ENCODE results near the gene CLCF1. TPM values are rescaled to one million over a fixed set of nuclear protein-coding genes. Genes with fewer than 3 reads are reported as not detected.

CLCF1 gene
- total RNA-seq, 4 donors from 2014 or later = 6.1 to 21.7 (median 9.4) TPM

GRCh38 chr11:67375320-67376055 is 2.1 kb upstream of the CLCF1 start:
- Histone ChIP-seq H3K4me1 (peaks cover 0 to 54% (median 28%) of the 10 kb centered on the region in 3 donors), H3K9me3 (no peaks in the 10 kb centered on the region), H3K27me3 (no peaks in the 10 kb centered on the region), H3K4me3 (no peak overlapping the region), H3K27ac (peak overlapping the region in 3 of 4 donors; percentile 6 to 99 (median 99)), H3K36me3 (no peaks in the 10 kb centered on the region)
- no peak for TF ChIP-seq EP300 (IDR thresholded peaks at IDR 0.05)
- no peak for TF ChIP-seq POLR2A (IDR thresholded peaks at IDR 0.05)
- no peak for TF ChIP-seq POLR2AphosphoS5 (IDR thresholded peaks at IDR 0.05)
- no peak for TF ChIP-seq CTCF (IDR thresholded peaks at IDR 0.05)
- no peak for ATAC-seq
- 19 to 59% methylated on average over 3 to 6 of the region's 15 CpGs for WGBS, 2 donors (ENCODE audit: low coverage in 1 of 2)

DNA sequence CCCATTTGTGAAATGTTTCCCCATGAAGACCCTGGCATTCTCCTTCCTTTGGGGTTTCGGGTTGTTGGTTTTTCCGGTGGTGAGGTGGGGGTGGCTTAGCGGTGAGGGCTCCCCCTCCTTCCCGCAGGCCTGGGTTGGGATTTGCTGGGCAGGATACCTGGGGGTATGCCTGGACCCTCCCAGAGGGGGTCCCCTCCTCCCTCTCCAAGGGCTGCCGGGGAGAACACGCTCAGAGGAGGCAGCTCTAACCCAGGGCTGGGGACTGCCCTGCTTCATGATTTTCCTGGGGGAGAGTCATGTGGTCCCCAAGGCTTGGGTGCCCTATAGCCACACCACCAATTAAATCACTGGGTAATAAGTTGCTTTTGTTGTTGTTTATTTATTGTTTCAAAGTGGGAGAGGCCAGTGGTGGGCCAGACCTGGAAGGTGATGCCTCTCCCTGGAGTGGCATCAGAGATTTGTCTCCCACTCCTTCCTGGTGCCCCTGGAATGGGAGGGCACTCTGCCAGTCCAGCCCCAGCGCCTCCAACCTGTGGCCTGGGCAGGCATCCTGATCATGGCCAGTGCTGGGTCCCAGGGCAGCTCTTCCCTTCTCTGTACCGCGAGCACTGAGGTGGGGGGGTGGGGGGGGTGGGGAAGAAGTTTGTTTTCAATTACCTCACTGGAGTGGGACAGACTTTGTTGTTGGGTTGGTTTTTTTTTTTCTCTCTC is 1.3 kb upstream of the CLCF1 start:
- Histone ChIP-seq H3K4me3 (peak overlapping the region in 1 of 2 donors; percentile 94), H3K27ac (peak overlapping the region; percentile 87 to 99 (median 99)), H3K9me3 (no peaks in the 10 kb centered on the region), H3K36me3 (no peaks in the 10 kb centered on the region), H3K27me3 (no peaks in the 10 kb centered on the region), H3K4me1 (peaks cover 0 to 61% (median 36%) of the 10 kb centered on the region in 3 donors)
- WGBS, 2 donors (ENCODE audit: low coverage in 1 of 2) = 0 to 40% methylated on average over 1 of the region's 9 CpGs
- TF ChIP-seq EP300 (IDR thresholded peaks at IDR 0.05) (no peak), POLR2A (IDR thresholded peaks at IDR 0.05) (no peak), CTCF (IDR thresholded peaks at IDR 0.05) (no peak), POLR2AphosphoS5 (IDR thresholded peaks at IDR 0.05) (no peak)
- no peak for ATAC-seq

GRCh38 chr11:67373648-67374570 is 511 bp upstream of the CLCF1 start:
- Histone ChIP-seq H3K4me1 (peaks cover 0 to 65% (median 40%) of the 10 kb centered on the region in 3 donors), H3K36me3 (no peaks in the 10 kb centered on the region), H3K9me3 (no peaks in the 10 kb centered on the region), H3K27ac (peak overlapping the region; percentile 87 to 99 (median 99)), H3K27me3 (no peaks in the 10 kb centered on the region), H3K4me3 (peak overlapping the region; percentile 82 to 94)
- WGBS, 2 donors (ENCODE audit: low coverage in 1 of 2) = 0% methylated on average over 2 of the region's 40 CpGs; no CpG with 5 or more reads in 1 of the 2 donors
- peak; percentile 95 for TF ChIP-seq POLR2AphosphoS5 (IDR thresholded peaks at IDR 0.05)
- peak in 3 of 4 experiments; percentile 61 to 76 (median 69) for TF ChIP-seq CTCF (IDR thresholded peaks at IDR 0.05)
- peak; percentile 35 to 62 for TF ChIP-seq POLR2A (IDR thresholded peaks at IDR 0.05)
- TF ChIP-seq EP300 (IDR thresholded peaks at IDR 0.05) = no peak
- ATAC-seq = peak; percentile 74

- Histone ChIP-seq H3K27me3 (no peaks in the 10 kb centered on the region), H3K4me3 (peak overlapping the region; percentile 82 to 94), H3K36me3 (no peaks in the 10 kb centered on the region), H3K4me1 (peaks cover 1 to 79% (median 48%) of the 10 kb centered on the region in 3 donors), H3K27ac (peak overlapping the region; percentile 87 to 99 (median 99)), H3K9me3 (no peaks in the 10 kb centered on the region)
- WGBS, 2 donors (ENCODE audit: low coverage in 1 of 2) = no CpG with 5 or more reads among the region's 78 CpGs
- ATAC-seq = peak; percentile 6
- TF ChIP-seq POLR2AphosphoS5 (IDR thresholded peaks at IDR 0.05) (peak; percentile 51), CTCF (IDR thresholded peaks at IDR 0.05) (no peak), POLR2A (IDR thresholded peaks at IDR 0.05) (peak; percentile 53 to 63), EP300 (IDR thresholded peaks at IDR 0.05) (no peak)
Observed at GRCh38 chr11:67372321-67372992, 941 bp downstream of the CLCF1 start.
